ENCODE results near the gene GOLGA1.

DNA sequence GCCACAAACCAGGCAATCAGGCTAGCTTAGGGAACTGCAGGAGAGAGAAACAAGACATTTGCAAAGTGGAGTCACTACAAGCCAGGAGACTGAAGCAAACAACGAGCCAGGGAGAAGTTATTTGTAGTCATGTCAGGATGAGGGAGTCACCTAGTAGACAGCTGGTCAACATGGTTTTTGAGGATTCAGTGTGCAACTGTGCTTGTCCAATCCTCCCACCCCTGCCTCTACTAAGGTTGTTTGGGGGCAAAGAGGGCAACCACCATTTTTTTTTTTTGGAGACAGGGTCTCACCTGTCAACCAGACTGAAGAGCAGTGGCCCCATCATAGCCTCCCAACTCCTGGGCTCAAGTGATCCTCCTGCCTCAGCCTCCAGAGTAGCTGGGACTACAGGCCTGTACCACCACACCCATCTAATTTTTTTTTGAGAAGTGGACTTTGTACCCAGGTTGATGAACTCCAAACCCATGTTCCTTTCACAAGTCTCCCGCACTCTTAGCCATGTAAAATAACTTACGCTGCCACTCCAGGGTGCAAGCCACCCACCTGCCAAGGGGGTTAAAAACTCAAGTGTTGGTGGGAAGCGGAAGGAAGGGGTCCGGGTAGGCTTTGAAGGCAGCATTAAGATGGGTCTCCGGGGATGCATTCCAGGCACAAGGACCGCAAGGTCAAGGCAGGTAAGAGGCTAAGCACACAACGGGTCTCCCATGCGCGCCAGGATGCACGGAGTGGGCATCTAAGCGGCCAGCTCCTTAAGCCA lies 80.1 kb downstream of the GOLGA1 start:
- TF ChIP-seq, protein P1, sequence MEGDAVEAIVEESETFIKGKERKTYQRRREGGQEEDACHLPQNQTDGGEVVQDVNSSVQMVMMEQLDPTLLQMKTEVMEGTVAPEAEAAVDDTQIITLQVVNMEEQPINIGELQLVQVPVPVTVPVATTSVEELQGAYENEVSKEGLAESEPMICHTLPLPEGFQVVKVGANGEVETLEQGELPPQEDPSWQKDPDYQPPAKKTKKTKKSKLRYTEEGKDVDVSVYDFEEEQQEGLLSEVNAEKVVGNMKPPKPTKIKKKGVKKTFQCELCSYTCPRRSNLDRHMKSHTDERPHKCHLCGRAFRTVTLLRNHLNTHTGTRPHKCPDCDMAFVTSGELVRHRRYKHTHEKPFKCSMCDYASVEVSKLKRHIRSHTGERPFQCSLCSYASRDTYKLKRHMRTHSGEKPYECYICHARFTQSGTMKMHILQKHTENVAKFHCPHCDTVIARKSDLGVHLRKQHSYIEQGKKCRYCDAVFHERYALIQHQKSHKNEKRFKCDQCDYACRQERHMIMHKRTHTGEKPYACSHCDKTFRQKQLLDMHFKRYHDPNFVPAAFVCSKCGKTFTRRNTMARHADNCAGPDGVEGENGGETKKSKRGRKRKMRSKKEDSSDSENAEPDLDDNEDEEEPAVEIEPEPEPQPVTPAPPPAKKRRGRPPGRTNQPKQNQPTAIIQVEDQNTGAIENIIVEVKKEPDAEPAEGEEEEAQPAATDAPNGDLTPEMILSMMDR (IDR thresholded peaks at IDR 0.05): no peak
- no peak for TF ChIP-seq POLR2A (IDR thresholded peaks at IDR 0.05)
